Body of pancreas (tissue), 4 donors: ENCODE measurements around the gene ATP2C1.

ENCODE experiments used
- CTCF ChIP-seq, 7 experiments: fragments of 450-650 bp in 4 of 7; fragments of 200-600 bp in 3 of 7; sonication (generic) in 3 of 7; IDR thresholded peaks; one replicate each; pipeline ENCODE4 v1.5.1; 2016 to 2019; ENCODE audit warnings: antibody characterized with exemption in 7 of 7
- POLR2A ChIP-seq, 3 donors: fragments of 450-650 bp; IDR thresholded peaks; one replicate each; pipeline ENCODE4 v1.6.1; 2016; ENCODE audit warnings: antibody characterized with exemption in 3 of 3, mild to moderate bottlenecking in 2 of 3

DNA sequence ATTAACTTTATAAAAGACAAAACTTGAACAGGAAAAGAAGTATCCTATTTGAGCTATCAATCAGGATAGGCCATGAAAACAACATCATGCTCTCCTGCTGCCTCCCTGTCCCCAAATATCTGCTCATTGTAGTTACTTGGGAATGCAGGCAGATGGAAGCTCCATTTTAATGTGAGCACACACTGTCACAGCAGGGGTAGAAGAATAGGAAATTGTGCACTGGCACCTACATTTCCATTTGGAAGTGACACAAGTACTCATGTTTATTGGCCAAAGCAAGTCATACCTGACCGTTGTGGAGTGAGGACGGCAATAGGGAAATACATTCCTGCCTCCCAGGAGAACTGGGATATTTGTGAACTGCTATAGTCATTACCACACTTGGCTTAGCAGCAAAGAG is 80.3 kb downstream of the ATP2C1 start:
- TF ChIP-seq CTCF (IDR thresholded peaks at IDR 0.05) (no peak), POLR2A (IDR thresholded peaks at IDR 0.05) (no peak)
